Pons (tissue), 1 donor: ENCODE results near the gene PSMB5.

Experiments used
- DNase-seq: peaks from one replicate; pipeline ENCODE4 v3.0.0-alpha.2; 2016; ENCODE audit warnings: low spot score

PSMB5 gene

GRCh38 chr14:22987291-22987690 is 47.4 kb downstream of the PSMB5 start:
- no peak for DNase-seq

GRCh38 chr14:22986508-22987054 is 48.1 kb downstream of the PSMB5 start:
- DNase-seq: peak; percentile 93

GRCh38 chr14:22985894-22986507 is 48.7 kb downstream of the PSMB5 start:
- no peak for DNase-seq

GRCh38 chr14:22984959-22985658 is 49.6 kb downstream of the PSMB5 start:
- DNase-seq: no peak

GRCh38 chr14:22982477-22983245 is 52.0 kb downstream of the PSMB5 start, which contains the start of gene AJUBA:
TSS of gene AJUBA (minus strand) at chr14:22982551. CDS start at chr14:22982266, 285 bp downstream.
- DNase-seq: peak; percentile 35

DNA sequence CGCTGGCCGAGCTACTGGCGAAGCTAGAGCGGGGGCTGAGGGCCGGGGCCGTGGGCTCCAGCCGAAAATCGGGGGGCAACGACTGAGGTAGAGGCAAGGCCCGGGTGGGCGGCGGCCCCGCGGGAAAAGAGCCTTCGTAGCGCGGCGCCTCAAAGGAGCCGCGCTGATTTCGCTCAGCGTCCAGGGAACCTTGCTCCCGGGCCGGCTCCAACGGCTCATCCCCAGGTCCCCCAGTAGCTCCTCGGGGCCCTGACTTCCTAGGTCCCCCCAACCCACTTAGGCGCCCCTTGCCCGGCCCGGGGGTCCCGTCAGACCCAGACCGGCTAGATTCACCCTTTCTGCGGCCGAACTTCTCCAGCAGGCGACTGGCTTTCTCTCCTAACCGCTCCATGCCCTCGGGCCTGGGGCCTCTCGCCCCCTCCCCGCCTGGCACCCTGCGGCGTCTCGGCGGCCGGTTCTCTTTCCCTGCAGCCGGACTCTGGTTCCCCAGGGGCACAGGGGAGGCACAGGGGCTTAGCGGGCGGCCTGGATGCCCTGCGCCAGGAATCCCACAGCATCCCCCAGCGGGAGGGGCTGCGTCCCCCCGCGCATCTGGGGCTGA is 52.7 kb downstream of the PSMB5 start:
- no peak for DNase-seq

GRCh38 chr14:22981090-22981875 is 53.4 kb downstream of the PSMB5 start:
- no peak for DNase-seq

DNA sequence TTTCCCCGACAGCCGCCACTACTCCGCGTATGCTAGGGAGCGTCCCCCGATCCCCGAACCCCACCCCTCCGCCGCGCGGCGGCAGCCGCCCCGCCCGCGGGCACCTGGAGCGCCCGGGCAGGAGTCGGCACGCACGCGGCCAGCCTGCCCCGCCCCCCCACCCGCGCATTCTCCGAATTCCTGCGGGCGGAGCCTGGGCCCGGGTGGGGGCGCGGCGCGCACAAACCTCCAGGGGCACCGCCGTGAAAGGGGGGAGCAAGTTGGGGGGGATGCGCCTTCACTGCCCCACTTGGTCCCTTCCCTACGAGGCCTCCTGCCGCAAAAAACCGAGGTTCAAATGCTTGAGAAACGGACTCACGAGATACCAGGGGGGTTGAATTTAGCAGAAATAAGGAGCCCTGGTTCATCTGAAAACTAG is 54.0 kb downstream of the PSMB5 start:
- no peak for DNase-seq

GRCh38 chr14:22979748-22980392 is 54.8 kb downstream of the PSMB5 start:
- DNase-seq: no peak

- no peak for DNase-seq
Observed at GRCh38 chr14:22978981-22979671, 55.6 kb downstream of the PSMB5 start.

DNA sequence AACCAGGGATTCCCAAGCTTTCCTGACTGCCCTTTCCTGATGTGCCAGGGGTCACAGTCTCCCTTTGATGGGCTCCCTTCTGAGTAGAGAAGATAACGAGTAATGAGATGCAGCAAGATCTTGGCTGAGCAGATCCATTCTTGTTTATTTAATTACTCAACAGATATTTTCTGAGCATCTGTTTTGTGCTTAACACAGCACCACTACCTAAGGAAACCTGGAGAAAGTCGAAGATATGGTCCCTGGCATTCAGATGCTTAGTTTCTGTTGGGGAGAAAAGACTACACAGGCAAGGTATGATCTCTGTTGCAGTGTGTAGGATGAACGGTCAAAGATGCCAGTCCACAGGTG is 56.2 kb downstream of the PSMB5 start:
- DNase-seq: no peak

- no peak for DNase-seq
Observed at GRCh38 chr14:22977684-22978486, 56.8 kb downstream of the PSMB5 start.

DNA sequence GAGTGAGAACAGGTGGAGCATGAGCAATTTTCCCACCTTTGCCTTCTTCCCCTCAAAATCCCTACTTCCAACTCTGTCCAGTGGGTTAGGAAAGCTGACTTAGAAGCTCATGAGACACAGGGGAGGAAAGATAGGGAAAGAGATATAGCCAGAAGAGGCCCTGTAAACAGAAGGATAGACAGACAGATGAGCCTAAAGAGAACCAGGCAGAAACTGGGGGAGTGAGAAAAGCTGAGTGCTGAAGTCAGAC is 57.3 kb downstream of the PSMB5 start:
- no peak for DNase-seq

DNA sequence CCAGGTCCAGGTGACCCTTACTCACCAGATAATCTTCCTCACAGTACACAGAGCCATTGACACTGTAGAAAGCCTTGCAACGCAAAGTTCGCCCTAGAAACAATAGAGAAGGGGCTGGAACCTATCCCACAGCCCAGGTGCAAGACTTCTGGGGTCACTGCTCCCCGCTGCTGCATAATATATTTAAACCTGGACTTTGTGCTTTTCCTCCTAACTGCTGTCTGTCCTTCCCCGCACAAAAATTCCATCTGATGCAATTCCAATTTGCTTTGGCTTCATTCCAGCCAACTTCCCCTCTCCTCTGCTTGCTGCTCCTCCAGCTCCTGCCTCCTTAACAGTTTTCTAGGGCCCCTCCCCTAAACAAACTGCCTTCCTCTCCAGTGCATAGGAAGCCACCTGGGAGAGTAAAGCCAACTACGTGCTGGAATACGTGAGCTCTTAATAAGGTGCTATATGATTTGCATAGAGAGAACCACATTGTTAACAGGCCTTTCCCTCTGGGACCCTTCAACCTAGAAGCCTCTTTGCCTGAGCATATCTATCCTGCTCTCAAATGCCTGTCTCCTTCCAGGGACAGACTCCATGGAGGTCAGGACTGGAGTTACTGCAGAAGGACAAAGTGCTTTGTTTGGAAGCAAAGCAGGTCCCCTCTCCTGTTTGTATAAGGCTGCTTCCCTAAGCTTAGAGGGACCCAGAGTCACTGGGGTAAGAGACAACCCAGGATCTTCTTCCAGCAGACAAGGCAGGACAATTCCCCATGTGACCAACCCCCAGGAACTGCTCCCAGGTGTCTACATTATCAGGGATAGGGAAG is 57.9 kb downstream of the PSMB5 start:
- DNase-seq: no peak
